Thyroid gland (tissue), 4 donors: ENCODE measurements around the gene MMRN1. TPM values are rescaled to one million over a fixed set of nuclear protein-coding genes. Genes with fewer than 3 reads are reported as not detected.
A peak's percentile ranks its signal among the peaks of the same experiment; 100 is the strongest.

Experiments
- DNase-seq, 2 donors: peaks; one replicate each; pipeline ENCODE4 v3.0.0-alpha.2; 2019
- H3K27ac ChIP-seq, 3 donors: fragments of 200-600 bp; sonication (generic); 1 replicate in 2 of 3; 2 replicates in 1 of 3; pipeline ENCODE4 v1.5.1; 2016 to 2019; ENCODE audit warnings: mild to moderate bottlenecking in 1 of 3, moderate library complexity in 1 of 3
- H3K27me3 ChIP-seq: fragments of 200-600 bp; sonication (generic); one replicate; pipeline ENCODE4 v1.5.1; 2019
- H3K36me3 ChIP-seq, 2 donors: fragments of 200-600 bp; sonication (generic); one replicate each; pipeline ENCODE4 v1.5.1; 2016 to 2019
- H3K4me1 ChIP-seq, 2 donors: fragments of 200-600 bp; sonication (generic); one replicate each; pipeline ENCODE4 v1.5.1; 2017 to 2019
- H3K4me3 ChIP-seq, 3 donors: fragments of 200-600 bp; sonication (generic); replicated peaks in 1 of 3; 1 replicate in 2 of 3; 2 replicates in 1 of 3; pipeline ENCODE4 v1.5.1; 2016; ENCODE audit warnings: mild to moderate bottlenecking in 1 of 3
- H3K9me3 ChIP-seq: fragments of 200-600 bp; sonication (generic); one replicate; pipeline ENCODE4 v1.5.1; 2017
- CTCF ChIP-seq, 6 experiments: fragments of 200-600 bp in 3 of 6; fragments of 450-650 bp in 3 of 6; sonication (generic) in 3 of 6; IDR thresholded peaks; one replicate each; pipeline ENCODE4 v1.5.1; 2016 to 2019; ENCODE audit warnings: antibody characterized with exemption in 6 of 6, mild to moderate bottlenecking in 2 of 6, inconsistent platforms in 1 of 6, moderate library complexity in 1 of 6
- POLR2A ChIP-seq, 2 donors: fragments of 450-650 bp; IDR thresholded peaks; one replicate each; pipeline ENCODE4 v1.6.1; 2017; ENCODE audit warnings: antibody characterized with exemption in 2 of 2, mild to moderate bottlenecking in 2 of 2, moderate library complexity in 1 of 2
- WGBS, 2 donors: methylation state at CpG; one replicate each; pipeline ENCODE4 v1.1.5; 2017; 5-methylcytosine and 5-hydroxymethylcytosine counted together
- intact Hi-C: fragments of 100-400 bp; cut with DNase I; formaldehyde crosslinking; loops from one replicate; pipeline ENCODE4 v1.15.1; 2023
- total RNA-seq, 4 donors: library from RNA; depleted of rRNA; stranded (reverse); fragments of >200 nt; gene quantifications; one replicate each; pipeline ENCODE4 v1.2.3, GENCODE V29; 2016

The MMRN1 gene
- total RNA-seq, 4 donors from 2014 or later = 111 to 689 (median 241) TPM

- no peak overlapping the region for H3K27ac ChIP-seq
- intact Hi-C loops = no loop called here
- H3K9me3 ChIP-seq = no peaks in the 10 kb centered on the region
- no peak for DNase-seq
- no peaks in the 10 kb centered on the region for H3K4me1 ChIP-seq
- no peaks in the 10 kb centered on the region for H3K36me3 ChIP-seq
- no peak for TF ChIP-seq POLR2A (IDR thresholded peaks at IDR 0.05)
- TF ChIP-seq CTCF (IDR thresholded peaks at IDR 0.05) = no peak
- H3K27me3 ChIP-seq = no peaks in the 10 kb centered on the region
- 50 to 62% methylated on average over 1 of the region's 1 CpG for WGBS, 2 donors
- no peak overlapping the region for H3K4me3 ChIP-seq
Measured at GRCh38 chr4:89906777-89907521, 12.3 kb downstream of the MMRN1 start.

GRCh38 chr4:89909889-89910288, 15.2 kb downstream of the MMRN1 start:
- DNase-seq = no peak
- no peaks in the 10 kb centered on the region for H3K27me3 ChIP-seq
- H3K9me3 ChIP-seq = no peaks in the 10 kb centered on the region
- H3K36me3 ChIP-seq = no peaks in the 10 kb centered on the region
- TF ChIP-seq POLR2A (IDR thresholded peaks at IDR 0.05) (no peak), CTCF (IDR thresholded peaks at IDR 0.05) (no peak)
- H3K4me3 ChIP-seq = no peak overlapping the region
- no peak overlapping the region for H3K27ac ChIP-seq
- 95 to 96% methylated on average over 1 of the region's 1 CpG for WGBS, 2 donors
- H3K4me1 ChIP-seq = peaks cover 0 to 3% of the 10 kb centered on the region in 2 donors
- intact Hi-C loops = no loop called here

GRCh38 chr4:89913623-89914022, 19.0 kb downstream of the MMRN1 start:
- Histone ChIP-seq H3K4me3 (no peak overlapping the region), H3K36me3 (no peaks in the 10 kb centered on the region), H3K9me3 (no peaks in the 10 kb centered on the region), H3K4me1 (peaks cover 10 to 11% of the 10 kb centered on the region in 2 donors), H3K27ac (no peak overlapping the region), H3K27me3 (no peaks in the 10 kb centered on the region)
- intact Hi-C loops = no loop called here
- no peak for TF ChIP-seq POLR2A (IDR thresholded peaks at IDR 0.05)
- no peak for TF ChIP-seq CTCF (IDR thresholded peaks at IDR 0.05)
- DNase-seq = no peak
- WGBS, 2 donors = 74 to 82% methylated on average over 1 of the region's 1 CpG

- Histone ChIP-seq H3K9me3 (no peaks in the 10 kb centered on the region), H3K4me1 (peaks cover 10 to 11% of the 10 kb centered on the region in 2 donors), H3K27me3 (no peaks in the 10 kb centered on the region), H3K4me3 (no peak overlapping the region), H3K36me3 (no peaks in the 10 kb centered on the region), H3K27ac (no peak overlapping the region)
- TF ChIP-seq POLR2A (IDR thresholded peaks at IDR 0.05) = no peak
- peak in 2 of 6 experiments; percentile 24 to 36 for TF ChIP-seq CTCF (IDR thresholded peaks at IDR 0.05)
- intact Hi-C loops = no loop called here
- no peak for DNase-seq
- 64 to 67% methylated on average over 1 of the region's 1 CpG for WGBS, 2 donors
Measured at GRCh38 chr4:89914609-89915550, 20.2 kb downstream of the MMRN1 start.
